ENCODE results near the gene HOXC9.

DNA sequence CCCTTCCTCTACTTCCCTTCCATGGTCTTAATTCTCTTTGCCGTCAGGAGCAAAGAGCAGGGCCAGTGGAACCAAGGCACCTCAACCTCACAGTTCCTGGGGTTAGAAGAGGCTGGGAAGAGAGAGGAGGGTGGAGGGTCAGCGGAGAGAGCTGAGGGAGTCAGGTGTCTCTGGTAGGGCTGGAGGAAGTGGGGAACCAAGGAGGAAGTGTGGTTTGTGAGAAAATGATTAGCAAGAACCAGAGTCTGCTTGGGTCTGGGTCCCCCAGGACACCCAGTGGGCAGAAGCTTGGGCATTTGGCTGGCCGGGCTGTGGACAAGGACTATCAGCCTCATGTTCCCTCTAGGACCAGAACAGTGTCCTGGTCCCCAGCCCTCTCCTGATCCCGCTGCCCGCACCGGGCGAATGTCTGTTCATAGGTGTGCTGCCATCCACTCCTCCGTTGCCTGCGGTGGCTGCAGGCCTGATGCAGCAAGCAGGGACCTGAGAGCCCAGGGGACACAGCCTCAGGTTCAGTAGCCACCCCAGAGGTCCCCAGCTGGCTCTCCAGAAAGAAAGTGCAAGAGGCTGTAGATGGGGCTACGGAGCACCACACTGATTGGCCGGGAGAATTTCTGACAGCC lies 42.9 kb upstream of the HOXC9 start:
- TF ChIP-seq, protein P1, sequence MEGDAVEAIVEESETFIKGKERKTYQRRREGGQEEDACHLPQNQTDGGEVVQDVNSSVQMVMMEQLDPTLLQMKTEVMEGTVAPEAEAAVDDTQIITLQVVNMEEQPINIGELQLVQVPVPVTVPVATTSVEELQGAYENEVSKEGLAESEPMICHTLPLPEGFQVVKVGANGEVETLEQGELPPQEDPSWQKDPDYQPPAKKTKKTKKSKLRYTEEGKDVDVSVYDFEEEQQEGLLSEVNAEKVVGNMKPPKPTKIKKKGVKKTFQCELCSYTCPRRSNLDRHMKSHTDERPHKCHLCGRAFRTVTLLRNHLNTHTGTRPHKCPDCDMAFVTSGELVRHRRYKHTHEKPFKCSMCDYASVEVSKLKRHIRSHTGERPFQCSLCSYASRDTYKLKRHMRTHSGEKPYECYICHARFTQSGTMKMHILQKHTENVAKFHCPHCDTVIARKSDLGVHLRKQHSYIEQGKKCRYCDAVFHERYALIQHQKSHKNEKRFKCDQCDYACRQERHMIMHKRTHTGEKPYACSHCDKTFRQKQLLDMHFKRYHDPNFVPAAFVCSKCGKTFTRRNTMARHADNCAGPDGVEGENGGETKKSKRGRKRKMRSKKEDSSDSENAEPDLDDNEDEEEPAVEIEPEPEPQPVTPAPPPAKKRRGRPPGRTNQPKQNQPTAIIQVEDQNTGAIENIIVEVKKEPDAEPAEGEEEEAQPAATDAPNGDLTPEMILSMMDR (conservative IDR thresholded peaks at IDR 0.05; ENCODE audit: low read length), result no peak
- TF ChIP-seq EZH2phosphoT487 (IDR thresholded peaks at IDR 0.05; ENCODE audit: borderline replicate concordance), result no peak

Measured in Loucy (cell line).